Glomerular visceral epithelial cell (primary cell): ENCODE measurements around the gene PKNOX1.
"Not testable (repeated sequence)": the region's sequence is repeated elsewhere in the genome, so short reads cannot be mapped to it uniquely, and the experiment has no call there.

Experiments
- DNase-seq: peaks from one replicate; pipeline ENCODE4 v3.0.0-alpha.2; 2016; ENCODE audit errors: extremely low spot score

Gene PKNOX1

DNA sequence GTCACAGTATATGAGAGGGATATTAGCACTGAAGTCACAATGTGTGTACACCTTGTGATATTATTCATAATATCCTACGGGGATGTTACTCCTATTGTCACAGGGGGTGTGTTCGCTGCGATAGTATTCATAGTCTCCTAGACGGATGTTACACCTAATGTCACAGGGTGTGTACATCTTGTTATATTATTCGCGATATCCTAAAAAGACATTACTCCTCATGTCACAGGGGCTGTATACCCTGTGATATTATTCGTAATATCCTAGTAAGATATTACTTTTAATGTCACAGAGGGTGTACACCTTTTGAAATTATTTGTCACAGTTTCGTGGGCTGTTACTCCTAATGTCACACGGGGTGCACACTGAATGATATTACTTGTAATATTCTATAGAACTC is 23.2 kb upstream of the PKNOX1 start:
- not testable (repeated sequence) for DNase-seq

GRCh38 chr21:42956824-42957630 is 17.3 kb upstream of the PKNOX1 start:
- DNase-seq = no peak

- DNase-seq = not testable (repeated sequence)
These were observed 16.2 kb upstream of the PKNOX1 start for GRCh38 chr21:42958122-42958521.

- DNase-seq = no peak
These were observed 14.6 kb upstream of the PKNOX1 start for GRCh38 chr21:42959728-42960127.

GRCh38 chr21:42962380-42963007 is 11.9 kb upstream of the PKNOX1 start:
- DNase-seq = no peak

- no peak for DNase-seq
These were observed 10.3 kb upstream of the PKNOX1 start for GRCh38 chr21:42964086-42964485.

- no peak for DNase-seq
These were observed 9.7 kb upstream of the PKNOX1 start for GRCh38 chr21:42964546-42965210.

DNA sequence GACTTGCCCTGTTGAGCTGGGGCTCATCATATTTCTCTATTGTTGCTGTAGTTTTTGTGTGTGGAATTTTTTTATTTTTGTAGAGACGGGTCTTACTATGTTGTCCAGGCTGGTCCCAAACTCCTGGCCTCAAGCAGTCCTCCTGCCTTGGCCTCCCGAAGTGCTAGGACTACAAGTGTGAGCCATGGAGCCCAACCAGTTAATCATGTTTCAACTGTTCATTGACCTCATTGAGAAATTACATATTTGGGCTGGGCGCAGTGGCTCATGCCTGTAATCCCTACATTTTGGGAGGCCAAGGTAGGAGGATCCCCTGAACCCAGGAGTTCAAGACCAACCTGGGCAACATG is 9.2 kb upstream of the PKNOX1 start:
- no peak for DNase-seq

GRCh38 chr21:42967616-42968015 is 6.7 kb upstream of the PKNOX1 start:
- not testable (repeated sequence) for DNase-seq

- DNase-seq = no peak
These were observed 5.2 kb upstream of the PKNOX1 start for GRCh38 chr21:42969193-42969600.

DNA sequence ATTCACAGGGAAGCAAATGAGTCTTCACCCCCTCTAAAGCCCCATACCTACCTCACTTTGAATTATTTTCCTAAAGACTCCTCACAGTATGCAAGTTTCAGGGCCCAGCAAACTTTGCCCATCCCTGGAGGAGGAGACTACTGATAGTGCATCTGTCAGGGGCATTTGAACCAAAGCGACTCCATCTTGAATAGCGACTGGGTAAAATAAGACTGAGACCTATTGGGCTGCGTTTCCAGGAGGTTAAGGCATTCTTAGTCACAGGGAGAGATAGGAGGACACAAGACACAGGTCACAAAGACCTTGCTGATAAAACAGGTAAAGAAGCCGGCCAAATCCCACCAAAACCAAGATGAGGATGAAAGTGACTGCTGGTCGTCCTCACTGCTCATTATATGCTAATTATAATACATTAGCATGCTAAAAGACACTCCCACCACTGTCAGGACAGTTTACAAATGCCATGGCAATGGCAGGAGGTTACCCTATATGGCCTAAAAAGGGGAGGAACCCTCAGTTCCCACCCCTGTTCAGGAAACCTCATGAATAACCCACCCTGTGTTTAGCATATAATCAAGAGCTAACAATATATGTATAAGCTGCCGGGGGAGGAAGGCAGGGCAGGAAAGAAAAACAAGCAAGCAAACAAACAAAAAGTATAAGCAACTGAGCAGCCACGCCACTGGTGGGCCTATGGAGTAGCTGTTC is 3.3 kb upstream of the PKNOX1 start:
- DNase-seq = no peak

- peak; percentile 38 for DNase-seq
These were observed 2.5 kb upstream of the PKNOX1 start for GRCh38 chr21:42971897-42972275.

GRCh38 chr21:42973309-42973990 is 912 bp upstream of the PKNOX1 start:
- DNase-seq = no peak

GRCh38 chr21:42974832-42975820 is 764 bp downstream of the PKNOX1 start:
- DNase-seq = peak; percentile 79

DNA sequence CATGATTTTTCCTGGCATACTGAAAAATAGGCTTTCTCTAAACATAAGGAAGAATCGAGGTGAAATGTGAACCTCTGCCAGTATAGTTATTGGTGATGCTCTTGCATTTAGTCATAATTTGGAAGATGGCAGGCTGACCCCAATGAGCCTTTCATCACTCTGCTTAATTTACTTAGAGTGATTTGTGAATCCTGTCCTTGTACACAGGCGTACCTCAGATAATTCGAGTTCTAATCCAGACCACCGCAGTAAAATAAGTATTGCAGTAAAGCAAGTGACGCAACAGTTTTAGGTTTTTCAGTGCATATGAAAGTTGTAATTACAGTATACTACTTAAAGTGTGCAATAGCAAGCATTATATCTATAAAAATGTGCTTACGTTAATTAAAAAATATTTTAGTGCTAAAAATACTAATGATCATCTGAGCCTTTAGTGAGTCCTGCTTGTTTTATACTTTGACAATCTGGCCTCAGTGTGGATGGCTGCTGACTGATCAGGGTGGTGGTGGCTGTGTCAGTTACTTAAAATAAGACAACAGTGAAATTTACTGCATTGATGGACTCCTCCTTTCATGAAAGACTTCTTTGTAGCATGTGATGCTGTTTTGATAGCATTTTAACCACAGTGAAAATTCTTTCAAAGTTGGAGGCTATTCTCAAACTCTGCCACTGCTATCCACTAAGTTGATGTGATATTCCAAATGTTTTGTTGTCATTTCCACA is 1.7 kb downstream of the PKNOX1 start:
- DNase-seq = no peak

DNA sequence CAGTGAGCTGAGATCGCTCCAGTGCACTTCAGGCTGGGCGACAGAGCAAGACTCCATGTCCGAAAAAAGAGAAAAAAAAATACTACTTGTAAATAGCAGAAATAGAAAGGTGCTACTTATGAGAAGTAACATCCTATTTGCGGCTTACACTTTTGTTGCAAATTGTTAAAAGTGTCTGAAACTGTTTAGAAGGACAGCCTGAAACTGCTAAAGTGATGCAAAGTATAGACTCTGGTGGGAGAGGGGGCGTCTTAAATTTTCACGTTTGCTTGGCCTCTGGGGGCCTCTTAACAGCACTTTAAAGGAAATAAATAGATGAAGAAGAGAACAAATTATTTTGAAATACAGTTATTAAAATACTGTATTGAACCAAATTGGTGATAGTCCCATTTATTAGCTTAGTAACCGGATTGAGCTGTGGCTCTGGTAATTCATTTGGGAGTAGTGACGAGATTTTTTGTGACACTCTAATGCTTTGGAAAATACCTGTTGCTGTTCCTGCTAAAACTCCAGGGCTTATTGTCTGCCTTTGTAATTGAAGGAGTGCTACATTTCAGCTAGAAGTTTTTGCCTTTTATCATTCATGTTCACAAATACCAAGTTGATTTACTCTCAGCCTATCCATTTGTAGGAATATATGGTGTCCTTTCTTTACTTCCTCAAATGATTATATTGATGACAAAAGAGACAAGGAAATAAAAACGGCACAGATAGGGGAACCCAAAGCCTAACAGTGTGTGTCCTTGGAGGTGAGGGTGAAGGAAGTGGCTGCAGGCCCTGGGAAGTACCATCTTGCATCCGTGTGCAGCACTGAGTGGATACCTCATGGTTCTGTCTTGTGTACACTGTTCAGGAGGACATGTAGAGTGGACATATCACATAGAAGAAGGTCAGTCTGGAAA is 6.2 kb downstream of the PKNOX1 start:
- no peak for DNase-seq

DNA sequence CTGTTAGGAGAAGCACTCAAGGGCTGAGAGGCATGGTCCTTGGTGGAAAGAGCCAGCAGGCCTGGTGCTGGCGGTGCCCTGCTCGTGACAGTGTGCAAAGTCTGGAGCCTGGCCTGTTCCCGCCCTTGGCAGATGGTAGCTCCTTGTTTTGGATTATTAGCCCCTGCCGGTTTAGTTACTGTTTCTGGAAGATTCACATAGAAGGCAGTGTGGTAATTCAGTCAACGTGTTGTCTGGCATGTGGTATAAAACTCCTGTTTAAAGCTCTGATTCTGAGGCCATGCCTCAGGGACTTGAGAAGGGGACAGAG is 6.8 kb downstream of the PKNOX1 start:
- no peak for DNase-seq

DNA sequence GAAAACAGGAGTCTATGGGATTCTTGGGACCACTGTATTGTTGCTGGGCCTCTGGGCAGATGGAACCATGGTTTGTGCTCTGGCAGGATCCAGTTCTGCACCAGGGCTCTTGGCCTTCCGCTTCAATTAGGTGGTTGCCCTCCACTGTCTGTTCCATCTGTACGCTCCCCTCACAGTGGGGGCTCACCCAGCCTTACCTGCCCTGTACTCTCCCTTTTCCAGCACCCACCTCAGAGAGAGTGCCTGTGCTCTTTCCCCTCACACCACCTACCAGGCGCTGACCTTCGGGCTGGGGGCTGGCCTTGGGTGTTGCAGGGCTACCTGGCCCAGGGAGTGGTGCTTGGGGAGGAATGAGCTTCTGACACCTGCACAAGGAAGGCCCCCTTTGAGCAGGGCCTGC is 7.5 kb downstream of the PKNOX1 start:
- DNase-seq = no peak

GRCh38 chr21:42983103-42983502 is 8.7 kb downstream of the PKNOX1 start:
- no peak for DNase-seq
